ENCODE data around the gene THAP7. TPM values are rescaled to one million over a fixed set of nuclear protein-coding genes. Genes with fewer than 3 reads are reported as not detected.
A peak's percentile ranks its signal among the peaks of the same experiment; 100 is the strongest.
"Not testable (repeated sequence)": the region's sequence is repeated elsewhere in the genome, so short reads cannot be mapped to it uniquely, and the experiment has no call there.

The THAP7 gene
- 13.8 and 18.1 TPM in 2 replicates for total RNA-seq

DNA sequence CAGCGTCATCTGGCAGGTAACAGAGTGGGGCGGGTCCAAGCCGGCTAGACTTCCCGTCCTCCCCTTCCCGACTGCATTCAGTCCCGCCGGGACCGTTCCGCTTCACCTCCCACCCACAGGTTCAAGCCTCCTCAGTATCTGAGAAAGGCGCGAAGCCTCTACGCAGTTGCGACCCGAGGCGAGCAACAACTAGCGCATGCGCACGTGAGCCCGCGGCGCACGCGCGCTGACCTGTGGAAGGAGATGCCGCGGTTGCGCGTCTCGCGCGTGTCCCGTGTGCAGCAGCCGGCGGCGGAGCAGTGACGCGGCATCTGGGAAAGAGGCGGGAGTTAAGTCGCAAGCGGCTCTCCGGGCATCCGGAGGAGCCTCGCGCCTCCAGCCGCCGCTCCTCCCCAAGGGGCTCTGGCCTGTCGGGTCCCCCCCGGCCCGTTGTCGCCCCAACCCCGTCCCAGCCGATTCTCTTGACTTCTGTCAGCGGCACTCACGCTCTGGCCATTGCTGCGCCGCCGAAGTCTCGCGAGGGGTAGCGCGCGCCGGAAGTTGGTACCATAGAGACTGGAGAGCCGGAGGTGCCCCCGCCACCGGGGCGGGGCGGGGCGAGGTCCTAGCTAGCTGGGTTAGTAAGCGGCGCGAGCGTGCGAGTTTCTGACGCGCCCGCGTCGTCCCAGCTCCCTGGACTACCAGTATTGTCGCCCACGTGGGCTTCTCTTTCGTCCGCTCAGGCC lies at the start of gene THAP7:
THAP7 (minus strand) TSS at position 518 of the 725 bp plus-strand sequence; CDS start at position 311, 207 bp downstream.
- DNase-seq, result peak; percentile 96

DNA sequence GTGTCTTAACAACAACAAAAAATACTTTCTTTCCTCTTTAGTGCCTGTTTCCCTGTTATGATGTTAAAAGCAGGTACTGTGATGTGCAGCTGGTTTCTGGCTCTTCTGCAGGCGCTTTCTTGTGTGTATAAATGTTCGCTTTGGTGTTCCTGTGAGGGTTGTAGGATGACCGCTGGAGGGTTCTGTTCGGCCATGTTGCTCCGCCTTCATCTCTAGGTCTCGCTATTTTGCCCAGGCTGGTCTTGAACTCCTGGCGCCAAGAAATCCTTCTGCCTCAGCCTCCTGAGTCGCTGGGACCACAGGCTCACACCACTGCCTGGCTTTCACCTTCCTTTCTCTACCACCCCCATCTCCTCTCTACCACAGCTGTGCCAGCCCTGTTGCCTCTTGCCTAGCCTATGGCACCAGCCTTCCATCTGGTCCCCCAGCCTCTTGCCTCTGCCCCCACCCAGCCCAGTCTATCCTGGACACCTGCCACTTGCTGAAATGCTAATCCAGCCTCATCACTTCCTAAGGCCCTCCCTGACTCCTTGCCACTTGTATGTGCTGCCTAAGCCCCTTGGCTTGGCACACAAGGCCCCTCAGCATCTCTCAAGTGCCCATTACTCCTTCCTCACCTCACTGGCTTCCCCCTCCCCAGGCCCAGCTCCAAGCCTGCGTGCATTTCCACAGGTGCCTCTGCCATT lies 49.4 kb upstream of the THAP7 start:
- no peak for DNase-seq

GRCh38 chr22:21048965-21049364 lies 47.0 kb upstream of the THAP7 start:
- not testable (repeated sequence) for DNase-seq

DNA sequence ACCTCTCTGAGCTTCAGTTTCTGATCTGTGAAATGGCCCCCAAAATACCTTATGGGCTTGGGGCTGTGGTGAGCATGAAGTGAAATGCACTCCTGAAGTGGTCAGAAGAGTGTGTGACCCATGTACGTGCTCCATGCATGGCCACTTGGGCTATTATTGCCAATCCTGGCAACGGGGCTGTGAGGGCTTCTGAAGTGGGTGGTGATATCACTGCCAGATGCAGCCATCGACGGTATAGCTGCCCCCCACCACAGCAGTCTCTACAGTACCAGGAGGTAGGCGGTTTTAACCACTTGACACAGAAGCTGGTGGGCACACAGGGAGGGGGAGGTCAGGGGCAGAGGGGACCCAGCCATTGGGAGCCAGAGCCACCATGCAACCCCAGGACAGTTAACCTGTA lies 46.5 kb upstream of the THAP7 start:
- not testable (repeated sequence) for DNase-seq

GRCh38 chr22:21047730-21048129 lies 45.8 kb upstream of the THAP7 start:
- DNase-seq, result no peak

- no peak for DNase-seq
Measured at GRCh38 chr22:21047035-21047661, 45.2 kb upstream of the THAP7 start.

GRCh38 chr22:21045585-21046294 lies 43.8 kb upstream of the THAP7 start, which contains the start of gene LRRC74B:
Gene LRRC74B, plus strand, starts transcription at chr22:21045946. Its CDS starts 41 bp downstream, at chr22:21045987.
- DNase-seq, result peak; percentile 89

- DNase-seq, result peak; percentile 17
Measured at GRCh38 chr22:21044931-21045584, 43.1 kb upstream of the THAP7 start.

DNA sequence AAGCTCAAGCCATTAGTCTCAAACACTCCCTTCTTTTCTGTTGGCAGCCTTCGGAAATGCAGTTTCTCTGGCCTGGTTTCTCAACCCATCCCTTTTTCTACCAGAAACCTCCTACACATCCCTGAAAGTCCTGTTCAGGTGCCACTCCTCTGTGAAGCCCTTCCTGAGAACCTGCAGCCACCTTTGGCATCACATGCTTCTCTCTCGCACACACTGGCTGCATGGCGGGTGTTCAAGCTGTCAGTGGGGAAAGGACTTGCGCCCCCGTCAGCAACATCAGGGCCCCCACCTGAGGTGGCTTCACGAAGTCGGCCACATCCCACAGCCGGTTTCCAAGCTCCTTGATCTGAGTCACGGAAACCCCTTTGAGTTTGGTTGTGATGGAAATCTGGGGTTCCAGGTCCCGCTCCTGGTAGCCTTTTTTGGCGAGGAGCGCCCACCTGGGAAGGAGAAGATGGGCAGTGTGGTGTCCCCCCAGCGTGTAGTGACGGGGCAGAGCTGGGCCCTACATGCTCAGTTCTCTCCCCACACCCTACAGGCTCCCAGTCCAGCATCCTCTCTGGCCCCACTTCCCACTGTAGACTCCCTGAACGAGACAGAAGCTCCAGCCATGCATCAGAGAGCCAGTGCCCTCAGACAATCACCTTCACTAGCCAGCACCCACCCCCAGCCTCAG lies 42.1 kb upstream of the THAP7 start:
- DNase-seq, result no peak

- DNase-seq, result no peak
Measured at GRCh38 chr22:21042978-21043859, 41.3 kb upstream of the THAP7 start.

DNA sequence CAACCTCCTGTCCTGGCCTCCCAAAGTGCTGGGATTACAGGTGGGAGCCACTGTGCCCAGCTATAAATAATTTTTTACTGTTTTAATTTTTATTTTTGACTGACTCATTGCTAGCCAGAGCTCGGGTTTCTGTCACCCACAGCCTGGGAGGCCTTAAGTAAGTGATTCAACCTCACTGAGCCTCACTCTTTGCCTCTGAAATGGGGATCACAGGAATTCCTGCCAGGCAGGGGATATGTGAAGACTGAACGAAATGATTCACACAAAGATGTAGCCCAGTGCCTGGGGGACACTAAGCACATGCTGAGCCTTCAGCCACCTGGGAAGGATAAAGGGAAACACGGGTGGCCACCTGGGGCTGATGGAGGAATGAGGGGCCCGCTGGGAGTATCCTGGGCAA lies 40.0 kb upstream of the THAP7 start:
- DNase-seq, result no peak

DNA sequence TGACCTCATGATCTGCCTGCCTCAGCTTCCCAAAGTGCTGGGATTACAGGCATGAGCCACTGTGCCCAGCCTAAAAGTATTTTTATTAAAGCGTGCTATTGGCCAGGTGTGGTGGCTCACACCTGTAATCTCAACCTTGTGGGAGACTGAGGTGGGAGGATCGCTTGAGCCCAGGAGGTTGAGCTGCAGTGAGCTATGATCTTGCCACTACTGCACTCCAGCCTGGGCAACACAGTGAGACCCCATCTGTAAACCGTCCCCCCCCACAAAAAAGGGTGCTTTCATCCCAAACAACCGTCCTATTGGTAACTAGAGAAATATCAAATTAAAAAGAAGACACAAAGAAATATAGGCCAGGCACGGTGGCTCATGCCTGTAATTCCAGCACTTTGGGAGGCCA lies 37.2 kb upstream of the THAP7 start:
- DNase-seq, result not testable (repeated sequence)

DNA sequence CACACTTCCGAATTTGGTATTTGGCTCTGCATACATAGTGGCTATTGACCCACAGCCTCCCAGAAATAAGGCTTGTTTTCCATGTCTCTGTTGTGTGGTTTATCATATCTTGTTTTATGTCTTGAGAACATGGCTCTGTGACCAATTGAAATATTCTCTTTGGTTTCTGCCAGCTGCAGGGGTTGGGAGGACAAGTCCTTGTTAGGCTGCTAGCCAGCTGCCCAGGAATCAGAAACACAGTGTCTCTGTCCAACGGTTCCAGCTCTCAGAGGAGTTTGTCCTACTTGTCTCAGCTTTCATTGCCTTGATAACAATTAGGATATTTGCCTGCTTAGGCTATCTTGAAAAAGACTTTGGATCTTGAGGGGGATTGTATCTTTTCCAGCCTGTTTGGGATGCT lies 36.5 kb upstream of the THAP7 start:
- DNase-seq, result no peak

DNA sequence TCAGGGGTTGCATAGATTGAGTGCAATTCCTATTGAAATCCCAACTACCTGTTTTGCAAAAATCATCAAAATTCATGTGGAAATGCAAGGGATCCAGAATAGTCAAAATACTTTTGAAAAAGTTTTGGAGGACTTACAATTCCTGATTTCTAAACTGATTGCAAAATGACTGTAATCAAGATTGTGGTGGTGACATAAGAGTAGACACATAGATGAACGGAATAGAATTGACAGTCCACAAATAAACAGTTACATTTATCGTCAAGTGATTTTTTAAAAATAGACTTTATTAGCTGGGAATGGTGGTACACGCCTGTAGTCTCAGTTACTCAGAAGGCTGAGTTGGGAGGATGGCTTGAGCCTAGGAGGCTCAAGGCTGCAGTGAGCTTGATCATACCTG lies 33.1 kb upstream of the THAP7 start:
- DNase-seq, result no peak

GRCh38 chr22:21033895-21034294 lies 32.0 kb upstream of the THAP7 start:
- no peak for DNase-seq

DNA sequence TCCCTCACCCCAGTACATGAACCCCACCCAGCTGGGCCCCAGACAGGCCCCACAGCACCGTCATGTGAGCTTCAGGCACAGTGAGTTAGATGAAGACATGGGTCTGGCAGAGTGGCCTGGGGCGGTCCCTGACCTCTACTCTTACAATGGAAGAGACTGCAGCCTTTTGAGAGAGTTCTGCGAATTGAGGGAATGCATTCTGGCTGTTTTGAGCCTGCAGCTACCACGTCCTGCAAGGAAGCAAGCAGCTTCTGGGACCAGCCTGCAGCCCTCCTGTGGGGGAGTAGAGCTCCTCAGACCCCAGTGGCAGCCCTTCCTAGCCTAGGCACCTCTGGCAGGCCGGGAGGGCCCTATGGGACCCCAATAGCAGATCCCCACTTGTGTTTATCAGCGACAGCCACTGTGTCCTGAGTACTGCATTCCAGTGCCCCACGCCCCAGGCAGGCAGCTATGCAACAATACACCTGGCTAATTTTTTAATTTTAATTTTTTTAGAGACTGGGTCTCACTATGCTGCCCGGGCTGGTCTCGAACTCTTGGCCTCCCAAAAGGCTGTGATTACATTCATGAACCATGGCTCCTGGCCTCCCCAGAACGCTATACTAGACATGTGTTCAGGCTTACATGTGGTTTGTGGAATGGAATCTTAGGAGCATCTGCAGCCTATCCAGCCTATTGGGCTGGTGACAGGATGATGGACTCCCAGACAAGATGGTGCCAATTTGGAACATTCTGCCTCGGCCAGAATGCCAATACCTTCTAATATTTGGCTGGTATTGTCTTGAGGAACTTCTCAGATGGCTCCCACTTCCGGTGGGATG lies 31.2 kb upstream of the THAP7 start:
- DNase-seq, result no peak

DNA sequence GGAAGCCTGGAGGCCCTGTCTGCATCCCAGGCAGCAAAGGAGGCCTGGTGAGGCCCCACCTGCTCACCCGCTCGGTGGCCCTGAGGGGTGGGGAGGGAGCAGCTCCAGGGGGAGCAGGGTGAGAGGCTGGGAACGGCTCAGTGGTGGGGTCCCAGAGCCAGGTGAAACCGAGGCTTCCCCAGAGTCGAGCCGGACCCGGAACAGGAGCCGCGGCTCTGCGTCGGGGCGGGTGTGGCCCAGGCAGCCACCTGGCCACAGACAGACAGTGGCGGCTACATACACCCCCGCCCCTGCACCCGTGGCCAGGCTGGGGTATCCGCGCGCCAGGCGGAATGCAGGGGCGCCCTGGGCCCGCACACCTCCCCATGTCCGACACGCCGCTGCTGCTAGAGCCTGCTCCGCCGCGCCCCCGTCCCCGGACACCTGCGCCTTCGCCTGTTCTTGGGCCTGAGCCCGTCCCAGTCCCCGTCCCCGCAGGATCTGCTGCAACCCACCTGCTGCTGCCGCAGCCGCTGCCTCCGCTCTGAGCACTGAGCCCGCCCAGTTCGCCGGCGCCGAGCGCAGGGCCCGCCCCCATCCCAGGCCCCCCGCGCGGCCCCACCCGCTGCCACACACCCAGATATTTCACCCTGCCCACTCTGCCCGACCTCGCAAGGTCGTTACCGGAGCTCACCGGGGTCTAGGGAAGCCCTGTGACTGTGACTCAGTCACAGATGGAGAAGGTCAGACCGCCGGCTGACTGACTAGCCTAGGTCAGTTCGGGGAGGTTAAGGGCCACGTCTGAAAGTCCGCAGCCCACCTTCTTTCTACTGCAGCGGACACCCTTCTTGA lies 30.3 kb upstream of the THAP7 start, which contains the start of gene SLC7A4:
SLC7A4 (minus strand) TSS at position 525 of the 831 bp plus-strand sequence. CDS start 749 bp downstream, outside the sequence.
- no peak for DNase-seq

DNA sequence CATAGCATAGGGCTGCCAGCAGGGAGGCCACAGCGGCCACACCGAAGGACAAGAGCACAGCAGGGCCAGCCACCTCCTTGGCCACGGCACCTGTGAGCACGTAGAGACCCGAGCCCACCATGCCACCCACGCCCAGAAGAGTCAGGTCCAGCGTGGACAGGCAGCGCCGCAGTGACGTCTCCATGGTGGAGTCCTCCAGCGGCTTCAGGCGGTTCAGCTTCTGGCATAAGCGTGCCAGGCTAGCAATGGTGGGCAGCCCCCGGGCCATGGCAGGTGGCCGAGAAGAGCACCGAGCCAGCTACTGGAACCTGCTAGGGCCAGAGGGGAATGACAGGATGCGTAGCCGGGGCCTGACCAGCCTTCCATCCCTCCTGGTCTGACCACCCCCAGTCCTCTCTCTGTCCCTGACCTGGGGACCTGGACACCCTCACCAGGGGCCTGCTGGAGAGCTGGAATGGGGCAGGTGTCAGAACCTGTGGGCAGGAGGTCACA lies 29.7 kb upstream of the THAP7 start:
- no peak for DNase-seq

All from dermis blood vessel endothelial cell (primary cell).